ENCODE measurements around the gene COX5A. TPM values are rescaled to one million over a fixed set of nuclear protein-coding genes. Genes with fewer than 3 reads are reported as not detected.
A peak's percentile ranks its signal among the peaks of the same experiment; 100 is the strongest.
"Not testable (repeated sequence)": the region's sequence is repeated elsewhere in the genome, so short reads cannot be mapped to it uniquely, and the experiment has no call there.

Gene COX5A
- total RNA-seq, 2 experiments from 2014 or later, result 220 to 222 TPM

DNA sequence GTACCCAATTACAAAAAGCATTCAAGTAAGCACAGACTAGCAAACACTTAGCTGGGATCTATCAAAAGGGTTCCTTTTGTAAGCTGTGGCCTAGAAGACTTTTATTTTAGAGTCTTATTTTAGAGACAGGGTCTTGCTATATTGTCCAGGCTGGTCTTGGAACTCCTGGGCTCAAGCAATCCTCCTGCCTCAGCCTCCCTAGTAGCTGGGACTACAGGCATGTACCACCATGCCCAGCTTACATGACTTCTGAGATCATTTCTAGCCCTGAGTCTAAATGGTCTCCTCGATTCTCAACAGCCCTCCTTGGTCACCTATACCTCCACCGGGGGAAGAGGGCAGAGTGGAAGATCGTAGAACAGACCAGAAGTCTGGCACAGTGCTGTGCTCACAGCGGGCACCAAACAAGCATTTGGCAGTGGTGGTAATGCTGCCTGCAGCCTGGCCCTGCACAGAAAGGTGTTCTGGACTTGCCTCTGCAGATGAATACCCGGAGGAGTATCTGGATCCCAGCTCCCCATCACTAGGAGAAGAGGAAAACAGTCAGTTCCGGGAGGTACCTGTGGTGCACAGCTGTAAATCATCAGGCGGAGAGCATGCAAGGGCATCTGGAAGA, 33.6 kb downstream of the COX5A start:
- Mint-ChIP-seq H3K9me3 (no peaks in the 10 kb centered on the region), H3K27me3 (no peaks in the 10 kb centered on the region), H3K4me1 (peaks cover 29% of the 10 kb centered on the region), H3K36me3 (peaks cover 32% of the 10 kb centered on the region), H3K27ac (no peak overlapping the region), H3K4me3 (peak overlapping the region; percentile 92)
- POLR2A ChIA-PET, result no interaction called here
- no peak for DNase-seq
- no peak for ATAC-seq (ENCODE audit: low read depth)

DNA sequence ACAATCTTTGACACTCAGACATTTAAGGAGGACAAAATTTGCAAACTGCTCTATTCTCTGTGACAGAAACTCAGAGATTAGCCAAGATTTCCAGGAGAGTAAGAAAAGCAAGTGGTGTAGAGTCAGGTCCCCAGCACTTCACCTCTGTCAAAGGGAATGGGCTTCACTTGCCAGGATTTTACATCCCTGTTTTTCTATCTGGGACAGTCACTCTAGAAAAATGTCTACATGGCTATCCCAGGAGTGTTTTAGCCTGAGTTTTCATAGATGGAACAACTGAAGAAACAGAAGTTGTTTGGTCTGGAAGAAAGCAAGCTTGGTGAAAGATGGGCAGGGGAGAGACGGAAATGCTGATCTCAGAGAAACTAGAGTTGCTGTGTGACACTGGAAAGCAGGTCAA, 34.2 kb downstream of the COX5A start:
- ATAC-seq (ENCODE audit: low read depth) (no peak), DNase-seq (no peak)
- H3K27ac Mint-ChIP-seq, result no peak overlapping the region
- POLR2A ChIA-PET, result no interaction called here
- H3K36me3 Mint-ChIP-seq, result peaks cover 28% of the 10 kb centered on the region
- H3K9me3 Mint-ChIP-seq, result no peaks in the 10 kb centered on the region
- no peak overlapping the region for H3K4me3 Mint-ChIP-seq
- peaks cover 30% of the 10 kb centered on the region for H3K4me1 Mint-ChIP-seq
- no peaks in the 10 kb centered on the region for H3K27me3 Mint-ChIP-seq

DNA sequence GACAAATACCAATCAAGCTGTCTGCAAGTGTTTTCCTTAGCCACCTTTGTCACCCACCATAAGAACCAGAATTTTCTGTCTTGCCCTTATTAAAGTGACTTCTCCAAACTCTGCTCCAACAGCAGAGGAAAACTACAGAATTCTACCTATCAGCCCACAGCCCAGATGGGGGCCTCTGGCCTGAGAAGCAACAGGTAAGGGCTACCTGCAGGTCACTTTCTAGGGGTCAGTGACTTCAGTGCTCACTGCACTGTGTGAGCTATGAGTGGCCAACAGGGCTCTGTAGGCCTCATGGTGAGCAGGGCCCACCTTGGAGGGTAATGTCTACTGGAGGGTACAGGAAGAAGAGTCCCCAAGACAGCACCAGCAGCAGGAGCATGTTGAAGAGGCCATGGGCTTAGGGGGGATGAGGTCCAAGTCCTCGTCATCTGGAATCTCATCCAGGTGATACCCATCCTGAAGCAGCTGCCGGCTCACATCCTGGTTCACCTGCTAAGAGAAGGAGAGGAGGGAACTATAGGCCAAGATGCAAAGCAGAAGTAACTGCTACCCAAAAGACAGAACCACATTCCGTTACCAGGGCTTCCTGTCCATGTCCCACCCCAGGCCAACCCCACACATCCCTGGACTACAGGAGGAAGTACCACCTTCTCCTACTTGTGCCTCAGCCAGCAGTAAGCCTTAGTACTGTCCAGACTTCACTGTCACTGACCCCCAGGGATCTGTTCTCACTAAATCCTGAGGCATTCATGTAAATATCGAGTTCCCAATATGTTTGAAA, 35.4 kb downstream of the COX5A start:
- H3K9me3 Mint-ChIP-seq, result no peaks in the 10 kb centered on the region
- DNase-seq (no peak), ATAC-seq (ENCODE audit: low read depth) (no peak)
- H3K27ac Mint-ChIP-seq, result no peak overlapping the region
- H3K27me3 Mint-ChIP-seq, result no peaks in the 10 kb centered on the region
- peaks cover 27% of the 10 kb centered on the region for H3K4me1 Mint-ChIP-seq
- POLR2A ChIA-PET, result interaction anchor here (1.0 to 3.6 kb wide), 6 partner anchors 13 to 119 kb away, joined by 3 to 18 read pairs (median 4); partner anchors contain the start of genes MPI and SCAMP2
- no peak overlapping the region for H3K4me3 Mint-ChIP-seq
- H3K36me3 Mint-ChIP-seq, result peaks cover 28% of the 10 kb centered on the region

DNA sequence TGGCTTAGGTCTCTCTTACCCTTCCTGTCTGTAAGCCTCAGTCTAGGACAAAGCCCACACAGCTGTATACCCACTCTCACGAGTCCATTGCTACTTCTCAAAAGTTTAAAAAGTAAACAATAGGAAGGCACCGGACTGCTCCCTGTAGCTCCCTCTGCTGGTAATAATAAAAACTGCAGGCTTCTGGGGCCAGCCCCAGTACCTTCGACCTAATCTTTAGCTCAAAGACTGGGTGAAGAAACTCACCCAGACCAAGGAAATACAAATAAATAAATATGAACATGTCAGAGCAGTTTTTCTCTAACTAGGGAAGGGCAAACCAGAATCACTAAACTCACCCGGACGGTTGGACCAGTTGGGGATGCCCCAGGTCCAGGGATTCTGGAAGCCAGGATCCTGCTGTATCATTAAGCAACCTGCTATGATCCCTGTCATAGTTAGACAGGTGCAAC, 36.2 kb downstream of the COX5A start:
- H3K4me1 Mint-ChIP-seq, result peaks cover 25% of the 10 kb centered on the region
- H3K27me3 Mint-ChIP-seq, result no peaks in the 10 kb centered on the region
- ATAC-seq (ENCODE audit: low read depth) (peak; percentile 43), DNase-seq (peak; percentile 59)
- no peaks in the 10 kb centered on the region for H3K9me3 Mint-ChIP-seq
- H3K36me3 Mint-ChIP-seq, result peaks cover 31% of the 10 kb centered on the region
- POLR2A ChIA-PET, result interaction anchor here (0.8 to 3.6 kb wide), 8 partner anchors 12 to 118 kb away, joined by 3 to 18 read pairs (median 4); partner anchors contain the start of genes MPI and SCAMP2
- peak overlapping the region; percentile 12 for H3K27ac Mint-ChIP-seq
- H3K4me3 Mint-ChIP-seq, result no peak overlapping the region

DNA sequence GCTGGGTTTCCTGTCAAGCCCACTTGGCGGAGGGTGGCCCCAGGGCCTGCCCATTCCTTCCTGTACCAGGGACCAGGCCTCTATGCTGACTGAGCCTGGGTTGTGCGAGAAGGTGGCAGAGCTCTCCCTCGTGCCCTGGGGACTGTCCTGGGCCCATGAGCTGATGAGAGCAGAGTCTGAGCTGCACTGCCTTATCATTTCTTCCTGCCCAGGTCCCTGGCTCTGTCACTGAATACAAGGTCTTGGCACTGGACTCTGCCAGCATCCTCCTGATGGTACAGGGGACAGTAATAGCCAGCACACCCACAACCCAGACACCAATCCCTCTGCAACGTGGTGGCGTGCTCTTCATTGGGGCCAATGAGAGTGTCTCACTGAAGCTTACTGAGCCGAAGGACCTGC, 40.6 kb downstream of the COX5A start:
- peaks cover 34% of the 10 kb centered on the region for H3K36me3 Mint-ChIP-seq
- DNase-seq (no peak), ATAC-seq (ENCODE audit: low read depth) (no peak)
- H3K4me1 Mint-ChIP-seq, result peaks cover 25% of the 10 kb centered on the region
- no peak overlapping the region for H3K4me3 Mint-ChIP-seq
- H3K27ac Mint-ChIP-seq, result peak overlapping the region; percentile 10
- POLR2A ChIA-PET, result interaction anchor here (1.0 to 1.5 kb wide), 2 partner anchors 9 to 50 kb away, joined by 3 to 8 read pairs; partner anchors contain the start of gene FAM219B
- no peaks in the 10 kb centered on the region for H3K27me3 Mint-ChIP-seq
- no peaks in the 10 kb centered on the region for H3K9me3 Mint-ChIP-seq

DNA sequence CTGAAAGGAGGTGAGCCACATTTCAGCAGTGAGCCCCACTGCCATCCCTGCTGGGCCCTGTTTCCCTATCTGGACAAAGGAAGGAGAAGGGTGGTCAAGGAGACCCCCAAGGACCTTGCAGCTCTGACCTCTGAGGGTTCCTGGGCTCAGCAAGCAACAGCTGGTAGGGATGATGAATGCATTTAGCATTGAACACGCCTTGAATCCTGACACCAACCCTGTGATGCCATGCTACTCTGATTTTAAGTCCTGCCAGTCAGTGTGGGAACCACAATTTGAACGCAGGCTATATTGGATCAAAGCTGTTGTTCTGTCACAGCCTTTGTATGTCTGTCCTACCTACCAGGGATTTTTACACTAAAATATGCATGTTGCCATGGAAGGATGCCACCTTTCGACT, 41.6 kb downstream of the COX5A start:
- DNase-seq (no peak), ATAC-seq (ENCODE audit: low read depth) (no peak)
- Mint-ChIP-seq H3K27me3 (no peaks in the 10 kb centered on the region), H3K9me3 (no peaks in the 10 kb centered on the region), H3K4me3 (no peak overlapping the region), H3K36me3 (peaks cover 36% of the 10 kb centered on the region), H3K4me1 (peaks cover 20% of the 10 kb centered on the region), H3K27ac (no peak overlapping the region)
- POLR2A ChIA-PET, result no interaction called here

DNA sequence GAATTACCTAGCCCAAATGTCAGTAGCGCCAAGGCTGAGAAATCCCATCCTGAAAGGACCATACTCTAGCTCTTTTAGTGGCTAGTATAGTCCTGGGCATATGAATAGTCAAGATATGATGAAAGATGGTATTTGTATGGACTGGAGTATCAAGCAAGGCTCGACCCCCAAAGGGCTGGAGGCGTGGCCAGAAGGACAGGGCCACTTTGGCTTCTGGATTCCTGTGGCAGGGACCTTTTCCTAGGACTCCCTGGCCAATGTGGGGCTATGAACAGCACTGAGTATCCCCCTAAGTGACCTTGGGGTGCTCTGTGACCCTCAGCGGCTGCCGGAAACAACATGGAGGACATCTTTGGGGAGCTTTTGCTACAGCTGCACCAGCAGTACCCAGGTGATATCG, 42.0 kb downstream of the COX5A start:
- DNase-seq, result no peak
- Mint-ChIP-seq H3K9me3 (no peaks in the 10 kb centered on the region), H3K4me1 (peaks cover 21% of the 10 kb centered on the region), H3K27ac (no peak overlapping the region), H3K27me3 (no peaks in the 10 kb centered on the region), H3K36me3 (peaks cover 36% of the 10 kb centered on the region), H3K4me3 (no peak overlapping the region)
- ATAC-seq (ENCODE audit: low read depth), result no peak
- POLR2A ChIA-PET, result interaction anchor here (0.6 kb wide), 2 partner anchors 20 to 668 kb away, joined by 3 to 4 read pairs; no protein-coding TSS in a partner anchor

DNA sequence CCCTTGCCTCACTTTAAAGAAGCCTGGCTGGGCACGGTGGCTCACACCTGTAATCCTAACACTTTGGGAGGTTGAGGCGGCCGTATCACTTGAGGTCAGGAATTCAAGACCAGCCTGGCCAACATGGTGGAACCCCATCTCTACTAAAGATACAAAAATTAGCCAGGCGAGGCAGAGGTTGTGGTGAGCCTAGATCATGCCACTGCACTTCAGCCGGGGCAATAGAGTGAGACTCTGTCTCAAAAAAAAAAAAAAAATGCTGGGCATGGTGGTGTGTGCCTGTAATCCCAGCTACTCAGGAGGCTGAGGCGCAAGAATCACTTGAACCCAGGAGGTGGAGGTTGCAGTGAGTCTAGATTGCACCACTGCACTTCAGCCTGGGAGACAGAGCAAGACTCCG, 43.5 kb downstream of the COX5A start:
- POLR2A ChIA-PET, result interaction anchor here (0.6 to 4.2 kb wide), 8 partner anchors 10 to 114 kb away, joined by 3 to 23 read pairs (median 4); partner anchors contain the start of gene FAM219B
- Mint-ChIP-seq H3K36me3 (peaks cover 28% of the 10 kb centered on the region), H3K4me1 (peaks cover 27% of the 10 kb centered on the region)
- H3K4me3 Mint-ChIP-seq; H3K27me3 Mint-ChIP-seq; H3K27ac Mint-ChIP-seq; DNase-seq; H3K9me3 Mint-ChIP-seq; ATAC-seq (ENCODE audit: low read depth): not testable (repeated sequence)

- peak overlapping the region; percentile 84 for H3K4me3 Mint-ChIP-seq
- no peaks in the 10 kb centered on the region for H3K27me3 Mint-ChIP-seq
- peaks cover 32% of the 10 kb centered on the region for H3K4me1 Mint-ChIP-seq
- no peaks in the 10 kb centered on the region for H3K9me3 Mint-ChIP-seq
- ATAC-seq (ENCODE audit: low read depth), result peak; percentile 67
- peaks cover 28% of the 10 kb centered on the region for H3K36me3 Mint-ChIP-seq
- POLR2A ChIA-PET, result interaction anchor here (0.7 to 4.2 kb wide), 13 partner anchors 9 to 116 kb away, joined by 3 to 23 read pairs (median 4); partner anchors contain the start of genes COX5A and FAM219B
- DNase-seq, result no peak
- H3K27ac Mint-ChIP-seq, result peak overlapping the region; percentile 97
Measured at GRCh38 chr15:74893627-74894026, 44.2 kb downstream of the COX5A start.

DNA sequence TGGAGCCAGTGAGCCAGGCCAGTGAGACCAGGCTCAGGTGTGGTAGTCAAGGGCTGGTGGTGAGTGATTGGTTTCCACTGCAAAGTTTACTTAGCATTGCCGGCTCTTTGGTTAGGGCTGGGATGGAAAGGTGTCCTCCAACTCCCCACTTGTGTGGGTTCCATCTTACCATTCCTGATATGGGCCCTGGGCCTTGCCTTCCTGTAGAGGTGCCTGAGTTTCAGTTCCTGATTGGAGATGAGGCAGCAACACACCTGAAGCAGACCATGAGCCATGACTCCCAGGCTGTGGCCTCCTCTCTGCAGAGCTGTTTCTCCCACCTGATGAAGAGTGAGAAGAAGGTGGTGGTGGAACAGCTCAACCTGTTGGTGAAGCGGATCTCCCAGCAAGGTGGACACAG, 44.9 kb downstream of the COX5A start:
- DNase-seq, result no peak
- peak overlapping the region; percentile 97 for H3K27ac Mint-ChIP-seq
- H3K27me3 Mint-ChIP-seq, result no peaks in the 10 kb centered on the region
- peaks cover 28% of the 10 kb centered on the region for H3K36me3 Mint-ChIP-seq
- H3K9me3 Mint-ChIP-seq, result no peaks in the 10 kb centered on the region
- peak overlapping the region; percentile 84 for H3K4me3 Mint-ChIP-seq
- peaks cover 32% of the 10 kb centered on the region for H3K4me1 Mint-ChIP-seq
- no peak for ATAC-seq (ENCODE audit: low read depth)
- POLR2A ChIA-PET, result interaction anchor here (0.6 to 4.2 kb wide), 5 partner anchors 9 to 51 kb away, joined by 4 to 23 read pairs (median 4); partner anchors contain the start of gene FAM219B

DNA sequence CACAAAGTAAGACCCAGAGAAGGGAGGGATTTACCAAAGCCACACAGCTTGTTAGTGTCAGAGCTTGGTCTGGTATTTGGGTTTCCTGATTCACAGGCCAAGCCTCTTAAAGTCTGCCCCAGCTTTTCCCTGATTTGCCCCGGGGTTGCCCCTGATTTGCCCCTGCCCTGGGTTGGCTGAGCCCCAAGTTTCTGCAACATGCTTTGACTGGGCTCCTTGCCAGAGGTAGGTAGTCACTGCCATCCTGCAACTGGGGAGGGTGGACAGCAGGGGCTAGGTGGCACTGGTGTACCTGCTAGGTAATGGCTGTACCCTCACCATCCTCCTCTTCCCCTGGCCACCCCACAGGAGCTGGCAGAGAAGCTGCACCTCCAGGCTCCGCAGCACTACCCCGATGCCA, 45.6 kb downstream of the COX5A start:
- POLR2A ChIA-PET, result interaction anchor here (1.3 to 4.2 kb wide), 2 partner anchors 14 to 22 kb away, joined by 3 to 23 read pairs; partner anchors contain the start of gene FAM219B
- DNase-seq (no peak), ATAC-seq (ENCODE audit: low read depth) (no peak)
- Mint-ChIP-seq H3K27me3 (no peaks in the 10 kb centered on the region), H3K27ac (peak overlapping the region; percentile 97), H3K9me3 (no peaks in the 10 kb centered on the region), H3K4me3 (no peak overlapping the region), H3K4me1 (peaks cover 32% of the 10 kb centered on the region), H3K36me3 (peaks cover 28% of the 10 kb centered on the region)

DNA sequence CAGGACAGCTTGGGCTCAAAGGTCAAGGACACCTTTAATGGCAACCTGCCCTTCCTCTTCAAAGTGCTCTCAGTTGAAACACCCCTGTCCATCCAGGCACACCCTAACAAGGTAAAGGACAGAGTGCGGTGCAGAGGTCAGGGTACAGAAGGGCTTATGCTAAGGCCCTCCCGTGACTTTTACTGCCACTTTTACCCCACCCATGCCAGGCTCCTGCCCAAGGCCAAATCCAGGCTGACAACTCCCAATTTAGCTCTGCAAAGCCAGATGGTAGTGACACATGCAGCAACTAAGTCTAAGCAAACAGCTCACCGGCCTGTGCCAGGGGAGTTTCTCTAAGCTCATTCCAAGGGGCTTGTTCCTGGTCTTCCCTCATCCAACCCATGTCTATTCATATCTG, 46.4 kb downstream of the COX5A start:
- peaks cover 23% of the 10 kb centered on the region for H3K36me3 Mint-ChIP-seq
- peaks cover 31% of the 10 kb centered on the region for H3K4me1 Mint-ChIP-seq
- no peaks in the 10 kb centered on the region for H3K27me3 Mint-ChIP-seq
- POLR2A ChIA-PET, result interaction anchor here (1.3 to 4.2 kb wide), 2 partner anchors 15 to 21 kb away, joined by 3 to 23 read pairs; partner anchors contain the start of gene FAM219B
- DNase-seq (no peak), ATAC-seq (ENCODE audit: low read depth) (no peak)
- H3K9me3 Mint-ChIP-seq, result no peaks in the 10 kb centered on the region
- peak overlapping the region; percentile 35 for H3K4me3 Mint-ChIP-seq
- no peak overlapping the region for H3K27ac Mint-ChIP-seq

GRCh38 chr15:74890665-74890960, 47.3 kb downstream of the COX5A start:
- no peak for DNase-seq
- Mint-ChIP-seq H3K4me3 (peak overlapping the region; percentile 87), H3K9me3 (no peaks in the 10 kb centered on the region), H3K27ac (peak overlapping the region; percentile 80), H3K27me3 (no peaks in the 10 kb centered on the region), H3K36me3 (peaks cover 22% of the 10 kb centered on the region), H3K4me1 (peaks cover 31% of the 10 kb centered on the region)
- ATAC-seq (ENCODE audit: low read depth), result no peak
- POLR2A ChIA-PET, result interaction anchor here (1.4 to 2.3 kb wide), 4 partner anchors 10 to 46 kb away, joined by 4 to 18 read pairs (median 9); partner anchors contain the start of genes FAM219B and SCAMP2

All from activated naive CD8-positive, alpha-beta T cell treated with anti-CD3 and anti-CD28 coated beads, Interleukin-2, amount 10 ng/mL, durations not matched to agents 7 days and 5 days (primary cell).